ENCODE data around the gene CFAP74.

DNA sequence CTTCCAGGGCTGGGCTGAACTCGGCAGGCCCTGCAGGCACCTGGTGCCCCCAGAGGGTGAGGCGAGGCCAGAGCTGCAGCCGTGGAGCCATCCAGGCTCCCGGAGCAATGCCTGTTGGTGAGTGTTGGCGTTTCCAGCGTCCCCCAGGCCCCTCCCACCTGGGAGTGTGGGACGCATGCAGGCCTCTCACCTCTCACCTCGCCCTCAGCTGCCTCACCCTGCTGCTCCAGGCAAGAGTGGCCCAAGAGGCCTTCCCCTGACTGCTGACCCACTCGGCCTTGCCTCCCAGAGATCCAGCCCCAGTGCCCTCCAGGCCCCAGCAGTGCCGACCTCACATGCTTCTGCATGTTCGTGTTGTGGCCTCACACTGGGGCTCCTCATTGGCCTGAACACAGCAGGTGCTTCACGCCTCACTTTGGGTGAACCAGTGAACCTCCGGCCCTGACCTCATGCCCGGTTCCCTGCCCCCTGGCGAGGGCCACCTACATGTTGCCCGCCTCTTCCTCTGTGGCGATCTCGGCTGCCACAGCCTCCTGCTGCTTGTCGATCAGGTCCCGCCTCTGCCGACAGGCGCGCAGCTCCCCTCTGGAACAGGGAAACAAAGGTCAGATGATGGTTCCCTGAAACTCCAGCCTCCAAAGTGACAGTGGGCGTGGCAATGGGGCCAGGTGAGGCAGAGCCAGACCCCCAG, 17.0 kb downstream of the CFAP74 start:
- TF ChIP-seq KAT7 (CRISPR knock-in tag; IDR thresholded peaks at IDR 0.05; ENCODE audit: borderline replicate concordance), result no peak
- no peak for TF ChIP-seq CC2D1A (IDR thresholded peaks at IDR 0.05)
- no peak for TF ChIP-seq HDAC2 (IDR thresholded peaks at IDR 0.05)
- TF ChIP-seq CBX8 (IDR thresholded peaks at IDR 0.05; ENCODE audit: borderline replicate concordance, extremely low read depth, low read depth, low read length, poor library complexity, severe bottlenecking), result no peak
- TF ChIP-seq MAZ (CRISPR knock-in tag; conservative IDR thresholded peaks at IDR 0.05 in 1 of 2, IDR thresholded peaks at IDR 0.05 in 1 of 2), result no peak
- no peak for TF ChIP-seq HDAC1 (IDR thresholded peaks at IDR 0.05)
